Neuronal stem cell (in vitro differentiated cells): Measurements from ENCODE around the gene SKP2.

ENCODE experiments used
- DNase-seq: peaks from one replicate; pipeline ENCODE4 v3.0.0-alpha.2; 2013; ENCODE audit warnings: low spot score
- H2AFZ ChIP-seq: one replicate; pipeline ENCODE4 v1.6.1; 2013; ENCODE audit warnings: mild to moderate bottlenecking, low read length, inconsistent platforms
- H2AK5ac ChIP-seq: 2 replicates; pipeline ENCODE4 v1.6.1; 2013; ENCODE audit warnings: low read depth, mild to moderate bottlenecking, inconsistent platforms, low read length, moderate library complexity, mixed read lengths
- H2BK120ac ChIP-seq: 2 replicates; pipeline ENCODE4 v1.6.1; 2013; ENCODE audit warnings: low read depth, mild to moderate bottlenecking, inconsistent platforms, low read length, moderate library complexity, mixed read lengths
- H2BK12ac ChIP-seq: one replicate; pipeline ENCODE4 v1.6.1; 2013; ENCODE audit warnings: low read length, inconsistent platforms
- H2BK15ac ChIP-seq: 2 replicates; pipeline ENCODE4 v1.6.1; 2013; ENCODE audit warnings: mild to moderate bottlenecking, low read length, inconsistent platforms, mixed read lengths
- H2BK5ac ChIP-seq: one replicate; pipeline ENCODE4 v1.6.1; 2013; ENCODE audit warnings: inconsistent platforms, mild to moderate bottlenecking, low read length, moderate library complexity
- H3K14ac ChIP-seq: one replicate; pipeline ENCODE4 v1.6.1; 2013; ENCODE audit warnings: low read length, inconsistent platforms
- H3K18ac ChIP-seq: 2 replicates; pipeline ENCODE4 v1.6.1; 2013; ENCODE audit warnings: low read length, inconsistent platforms
- H3K23ac ChIP-seq: 2 replicates; pipeline ENCODE4 v1.6.1; 2013; ENCODE audit warnings: low read depth, mild to moderate bottlenecking, mixed read lengths, low read length, inconsistent platforms; ENCODE audit not compliant: poor library complexity
- H3K27ac ChIP-seq: replicated peaks from 3 replicates; pipeline ENCODE4 v1.5.1; 2013; ENCODE audit warnings: low read length, inconsistent platforms
- H3K27me3 ChIP-seq, 3 experiments: 2 replicates each; pipeline ENCODE4 v1.6.1; 2013; ENCODE audit warnings: low read length in 3 of 3, mild to moderate bottlenecking in 2 of 3, inconsistent platforms in 1 of 3, low read depth in 1 of 3, mixed read lengths in 1 of 3, moderate library complexity in 1 of 3; ENCODE audit not compliant: control insufficient read depth in 3 of 3, insufficient read depth in 3 of 3
- H3K36me3 ChIP-seq, 2 donors: replicated peaks in 1 of 2; 2 replicates each; pipeline ENCODE4 v1.6.1; 2013; ENCODE audit warnings: low read length in 2 of 2; ENCODE audit not compliant: control insufficient read depth in 2 of 2, insufficient read depth in 2 of 2
- H3K4ac ChIP-seq: 2 replicates; pipeline ENCODE4 v1.6.1; 2013; ENCODE audit warnings: inconsistent platforms, mild to moderate bottlenecking, low read length, moderate library complexity
- H3K4me1 ChIP-seq, 2 donors: 1 replicate in 1 of 2; 2 replicates in 1 of 2; pipeline ENCODE4 v1.6.1; 2013; ENCODE audit warnings: low read length in 2 of 2, low read depth in 1 of 2; ENCODE audit not compliant: control insufficient read depth in 2 of 2, insufficient read depth in 1 of 2
- H3K4me2 ChIP-seq: one replicate; pipeline ENCODE4 v1.6.1; 2013; ENCODE audit warnings: mild to moderate bottlenecking, low read length, inconsistent platforms; ENCODE audit not compliant: insufficient read depth, poor library complexity, severe bottlenecking
- H3K4me3 ChIP-seq, 2 donors: 2 replicates each; pipeline ENCODE4 v1.5.1; 2013; ENCODE audit warnings: low read length in 2 of 2, mild to moderate bottlenecking in 2 of 2, inconsistent platforms in 1 of 2, moderate library complexity in 1 of 2
- H3K79me1 ChIP-seq: one replicate; pipeline ENCODE4 v1.6.1; 2013; ENCODE audit warnings: low read depth, mild to moderate bottlenecking, inconsistent platforms, low read length, moderate library complexity
- H3K9ac ChIP-seq: one replicate; pipeline ENCODE4 v1.6.1; 2013; ENCODE audit warnings: mild to moderate bottlenecking, low read depth, low read length, inconsistent platforms; ENCODE audit not compliant: poor library complexity
- H3K9me3 ChIP-seq, 2 donors: replicated peaks in 1 of 2; 2 replicates each; pipeline versions ENCODE3 to v1.6.1; 2013; ENCODE audit warnings: low read length in 2 of 2, mild to moderate bottlenecking in 2 of 2, inconsistent platforms in 1 of 2, low read depth in 1 of 2, mixed read lengths in 1 of 2, moderate library complexity in 1 of 2; ENCODE audit not compliant: control insufficient read depth in 2 of 2, insufficient read depth in 1 of 2
- H4K8ac ChIP-seq: one replicate; pipeline ENCODE4 v1.6.1; 2013; ENCODE audit warnings: low read depth, mild to moderate bottlenecking, inconsistent platforms, low read length, moderate library complexity
- H4K91ac ChIP-seq: one replicate; pipeline ENCODE4 v1.6.1; 2013; ENCODE audit warnings: low read length, low read depth, mild to moderate bottlenecking, inconsistent platforms; ENCODE audit not compliant: poor library complexity
- WGBS, 2 donors: extraction: QIAGEN DNeasy Blood & Tissue Kit; methylation state at CpG; one replicate each; pipeline ENCODE4 v1.1.7; 2013; ENCODE audit warnings: missing lambda C conversion rate in 2 of 2, mixed read lengths in 1 of 2; ENCODE audit not compliant: insufficient read length in 2 of 2, insufficient replicate concordance in 1 of 2; ENCODE audit errors: extremely low coverage in 2 of 2; 5-methylcytosine and 5-hydroxymethylcytosine counted together

SKP2 gene

GRCh38 chr5:36156619-36157018 is 4.7 kb downstream of the SKP2 start:
- no peaks in the 10 kb centered on the region for H3K9me3 ChIP-seq
- no peak overlapping the region for H2AFZ ChIP-seq
- no peak overlapping the region for H2AK5ac ChIP-seq
- no peaks in the 10 kb centered on the region for H3K27me3 ChIP-seq
- WGBS, 2 donors: no CpG with 5 or more reads among the region's 1 CpG
- H3K23ac ChIP-seq: no peak overlapping the region
- H2BK15ac ChIP-seq: no peak overlapping the region
- no peak overlapping the region for H2BK120ac ChIP-seq
- H3K14ac ChIP-seq: no peak overlapping the region
- peaks cover 2% of the 10 kb centered on the region for H3K79me1 ChIP-seq
- no peak overlapping the region for H2BK5ac ChIP-seq
- no peak overlapping the region for H2BK12ac ChIP-seq
- no peak overlapping the region for H4K91ac ChIP-seq
- H4K8ac ChIP-seq: no peak overlapping the region
- no peak overlapping the region for H3K9ac ChIP-seq
- no peak overlapping the region for H3K18ac ChIP-seq
- H3K36me3 ChIP-seq: peaks cover 27 to 90% of the 10 kb centered on the region in 2 donors
- no peak overlapping the region for H3K4me2 ChIP-seq
- H3K4me1 ChIP-seq: peaks cover 1 to 2% of the 10 kb centered on the region in 2 donors
- DNase-seq: no peak
- H3K4me3 ChIP-seq: no peak overlapping the region
- H3K27ac ChIP-seq: no peak overlapping the region
- H3K4ac ChIP-seq: no peak overlapping the region

- H2BK15ac ChIP-seq: no peak overlapping the region
- H3K4me3 ChIP-seq: no peak overlapping the region
- peaks cover 2% of the 10 kb centered on the region for H3K79me1 ChIP-seq
- no peak overlapping the region for H3K27ac ChIP-seq
- peaks cover 0 to 1% of the 10 kb centered on the region in 2 donors for H3K4me1 ChIP-seq
- H2AFZ ChIP-seq: no peak overlapping the region
- no peak overlapping the region for H2AK5ac ChIP-seq
- no peak overlapping the region for H3K9ac ChIP-seq
- DNase-seq: no peak
- no peak overlapping the region for H4K8ac ChIP-seq
- no peak overlapping the region for H3K23ac ChIP-seq
- H3K27me3 ChIP-seq: no peaks in the 10 kb centered on the region
- H3K14ac ChIP-seq: no peak overlapping the region
- H2BK120ac ChIP-seq: no peak overlapping the region
- H2BK12ac ChIP-seq: no peak overlapping the region
- no peak overlapping the region for H4K91ac ChIP-seq
- H3K9me3 ChIP-seq: no peaks in the 10 kb centered on the region
- H3K36me3 ChIP-seq: peaks cover 34 to 100% of the 10 kb centered on the region in 2 donors
- no peak overlapping the region for H2BK5ac ChIP-seq
- no peak overlapping the region for H3K18ac ChIP-seq
- H3K4ac ChIP-seq: no peak overlapping the region
- WGBS, 2 donors: no CpG with 5 or more reads among the region's 2 CpGs
- H3K4me2 ChIP-seq: no peak overlapping the region
Measured at GRCh38 chr5:36158144-36158543, 6.2 kb downstream of the SKP2 start.

- H3K18ac ChIP-seq: no peak overlapping the region
- H3K4ac ChIP-seq: no peak overlapping the region
- no peak overlapping the region for H3K27ac ChIP-seq
- H2AK5ac ChIP-seq: no peak overlapping the region
- no peak overlapping the region for H2BK120ac ChIP-seq
- H3K79me1 ChIP-seq: peaks cover 3% of the 10 kb centered on the region
- H2AFZ ChIP-seq: no peak overlapping the region
- peaks cover 39 to 100% of the 10 kb centered on the region in 2 donors for H3K36me3 ChIP-seq
- H2BK5ac ChIP-seq: no peak overlapping the region
- H3K4me1 ChIP-seq: peaks cover 0 to 1% of the 10 kb centered on the region in 2 donors
- DNase-seq: no peak
- H2BK15ac ChIP-seq: no peak overlapping the region
- WGBS, 2 donors: no CpG with 5 or more reads among the region's 3 CpGs
- H4K8ac ChIP-seq: no peak overlapping the region
- no peak overlapping the region for H3K14ac ChIP-seq
- no peak overlapping the region for H4K91ac ChIP-seq
- H3K9ac ChIP-seq: no peak overlapping the region
- no peak overlapping the region for H2BK12ac ChIP-seq
- H3K27me3 ChIP-seq: no peaks in the 10 kb centered on the region
- H3K9me3 ChIP-seq: no peaks in the 10 kb centered on the region
- H3K23ac ChIP-seq: no peak overlapping the region
- H3K4me3 ChIP-seq: no peak overlapping the region
- no peak overlapping the region for H3K4me2 ChIP-seq
Measured at GRCh38 chr5:36160617-36161016, 8.7 kb downstream of the SKP2 start.

GRCh38 chr5:36161361-36161760 is 9.4 kb downstream of the SKP2 start:
- H3K14ac ChIP-seq: no peak overlapping the region
- H3K36me3 ChIP-seq: peaks cover 38 to 100% of the 10 kb centered on the region in 2 donors
- H2AK5ac ChIP-seq: no peak overlapping the region
- H2BK15ac ChIP-seq: no peak overlapping the region
- no peak overlapping the region for H3K23ac ChIP-seq
- no peaks in the 10 kb centered on the region for H3K4me1 ChIP-seq
- no peak overlapping the region for H2AFZ ChIP-seq
- H2BK12ac ChIP-seq: no peak overlapping the region
- no peaks in the 10 kb centered on the region for H3K27me3 ChIP-seq
- no CpG with 5 or more reads among the region's 4 CpGs for WGBS, 2 donors
- no peak for DNase-seq
- no peak overlapping the region for H3K27ac ChIP-seq
- no peak overlapping the region for H2BK5ac ChIP-seq
- no peak overlapping the region for H4K8ac ChIP-seq
- no peak overlapping the region for H4K91ac ChIP-seq
- peaks cover 3% of the 10 kb centered on the region for H3K79me1 ChIP-seq
- H2BK120ac ChIP-seq: no peak overlapping the region
- H3K4ac ChIP-seq: no peak overlapping the region
- no peaks in the 10 kb centered on the region for H3K9me3 ChIP-seq
- no peak overlapping the region for H3K4me2 ChIP-seq
- no peak overlapping the region for H3K18ac ChIP-seq
- H3K9ac ChIP-seq: no peak overlapping the region
- no peak overlapping the region for H3K4me3 ChIP-seq
